ENCODE data around the gene CEP295NL.

DNA sequence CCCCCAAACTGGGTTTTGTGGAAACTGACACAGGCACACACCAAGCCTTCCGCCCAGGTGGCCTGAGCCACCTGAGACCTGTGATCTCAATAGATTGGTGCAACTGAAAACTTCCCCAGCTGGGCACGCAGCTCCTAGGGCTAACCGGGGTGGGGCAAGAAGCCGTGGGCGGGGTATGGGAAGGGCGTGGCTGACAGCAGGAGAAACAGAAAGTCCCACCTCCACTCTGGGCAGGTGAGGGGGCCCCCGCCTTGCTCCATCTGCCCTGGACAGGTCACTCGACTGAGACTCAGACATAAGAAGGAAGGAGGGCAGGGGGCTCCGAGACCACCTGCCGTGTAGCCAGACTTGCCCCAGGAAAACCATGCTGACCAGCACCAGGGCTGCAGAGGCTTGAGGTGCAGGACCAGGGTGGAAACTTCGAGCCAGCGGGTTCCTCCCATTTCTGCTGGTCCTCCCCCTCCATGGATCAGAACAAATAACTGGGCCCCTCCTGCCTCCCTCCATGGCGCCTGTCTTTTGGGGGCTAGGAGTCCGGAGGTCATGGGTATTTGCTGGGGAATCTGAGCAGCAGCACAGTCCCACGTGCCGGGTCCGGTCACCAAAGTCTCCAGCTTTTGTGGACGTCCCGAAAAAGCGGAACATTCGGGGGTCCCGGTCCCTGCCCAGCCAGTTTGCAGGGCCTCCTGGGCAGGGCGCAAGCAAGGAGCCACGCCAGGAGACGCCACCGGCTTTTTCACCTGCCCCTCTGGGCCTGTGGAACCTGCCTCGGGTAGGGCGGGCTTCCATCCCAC lies 20.9 kb upstream of the CEP295NL start:
- TF ChIP-seq, protein P1, sequence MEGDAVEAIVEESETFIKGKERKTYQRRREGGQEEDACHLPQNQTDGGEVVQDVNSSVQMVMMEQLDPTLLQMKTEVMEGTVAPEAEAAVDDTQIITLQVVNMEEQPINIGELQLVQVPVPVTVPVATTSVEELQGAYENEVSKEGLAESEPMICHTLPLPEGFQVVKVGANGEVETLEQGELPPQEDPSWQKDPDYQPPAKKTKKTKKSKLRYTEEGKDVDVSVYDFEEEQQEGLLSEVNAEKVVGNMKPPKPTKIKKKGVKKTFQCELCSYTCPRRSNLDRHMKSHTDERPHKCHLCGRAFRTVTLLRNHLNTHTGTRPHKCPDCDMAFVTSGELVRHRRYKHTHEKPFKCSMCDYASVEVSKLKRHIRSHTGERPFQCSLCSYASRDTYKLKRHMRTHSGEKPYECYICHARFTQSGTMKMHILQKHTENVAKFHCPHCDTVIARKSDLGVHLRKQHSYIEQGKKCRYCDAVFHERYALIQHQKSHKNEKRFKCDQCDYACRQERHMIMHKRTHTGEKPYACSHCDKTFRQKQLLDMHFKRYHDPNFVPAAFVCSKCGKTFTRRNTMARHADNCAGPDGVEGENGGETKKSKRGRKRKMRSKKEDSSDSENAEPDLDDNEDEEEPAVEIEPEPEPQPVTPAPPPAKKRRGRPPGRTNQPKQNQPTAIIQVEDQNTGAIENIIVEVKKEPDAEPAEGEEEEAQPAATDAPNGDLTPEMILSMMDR (IDR thresholded peaks at IDR 0.05 in 8 of 11, conservative IDR thresholded peaks at IDR 0.05 in 3 of 11): no peak
- TF ChIP-seq POLR2A (IDR thresholded peaks at IDR 0.05): no peak

Measured in spleen (tissue), 7 donors.